Measurements from ENCODE around the gene XRCC4. TPM values are rescaled to one million over a fixed set of nuclear protein-coding genes. Genes with fewer than 3 reads are reported as not detected.

Gene XRCC4
- total RNA-seq, 1 donor from 2014 or later: 8.2 TPM

- DNase-seq (ENCODE audit: low read depth, low spot score): no peak
- Mint-ChIP-seq H3K4me3 (no peak overlapping the region), H3K9me3 (no peaks in the 10 kb centered on the region), H3K36me3 (ENCODE audit: low read depth) (no peaks in the 10 kb centered on the region), H3K4me1 (no peaks in the 10 kb centered on the region), H3K27me3 (ENCODE audit: low read depth) (no peaks in the 10 kb centered on the region), H3K27ac (ENCODE audit: unreplicated experiment) (no peak overlapping the region)
- TF ChIP-seq, protein P1, sequence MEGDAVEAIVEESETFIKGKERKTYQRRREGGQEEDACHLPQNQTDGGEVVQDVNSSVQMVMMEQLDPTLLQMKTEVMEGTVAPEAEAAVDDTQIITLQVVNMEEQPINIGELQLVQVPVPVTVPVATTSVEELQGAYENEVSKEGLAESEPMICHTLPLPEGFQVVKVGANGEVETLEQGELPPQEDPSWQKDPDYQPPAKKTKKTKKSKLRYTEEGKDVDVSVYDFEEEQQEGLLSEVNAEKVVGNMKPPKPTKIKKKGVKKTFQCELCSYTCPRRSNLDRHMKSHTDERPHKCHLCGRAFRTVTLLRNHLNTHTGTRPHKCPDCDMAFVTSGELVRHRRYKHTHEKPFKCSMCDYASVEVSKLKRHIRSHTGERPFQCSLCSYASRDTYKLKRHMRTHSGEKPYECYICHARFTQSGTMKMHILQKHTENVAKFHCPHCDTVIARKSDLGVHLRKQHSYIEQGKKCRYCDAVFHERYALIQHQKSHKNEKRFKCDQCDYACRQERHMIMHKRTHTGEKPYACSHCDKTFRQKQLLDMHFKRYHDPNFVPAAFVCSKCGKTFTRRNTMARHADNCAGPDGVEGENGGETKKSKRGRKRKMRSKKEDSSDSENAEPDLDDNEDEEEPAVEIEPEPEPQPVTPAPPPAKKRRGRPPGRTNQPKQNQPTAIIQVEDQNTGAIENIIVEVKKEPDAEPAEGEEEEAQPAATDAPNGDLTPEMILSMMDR (conservative IDR thresholded peaks at IDR 0.05): no peak
Measured at GRCh38 chr5:83245037-83245436, 167.7 kb downstream of the XRCC4 start.

- TF ChIP-seq, protein P1 (conservative IDR thresholded peaks at IDR 0.05): no peak
- Mint-ChIP-seq H3K27me3 (ENCODE audit: low read depth) (no peaks in the 10 kb centered on the region), H3K27ac (ENCODE audit: unreplicated experiment) (no peak overlapping the region), H3K4me1 (no peaks in the 10 kb centered on the region), H3K4me3 (no peak overlapping the region), H3K36me3 (ENCODE audit: low read depth) (no peaks in the 10 kb centered on the region), H3K9me3 (no peaks in the 10 kb centered on the region)
- no peak for DNase-seq (ENCODE audit: low read depth, low spot score)
Measured at GRCh38 chr5:83246071-83246470, 168.7 kb downstream of the XRCC4 start.

DNA sequence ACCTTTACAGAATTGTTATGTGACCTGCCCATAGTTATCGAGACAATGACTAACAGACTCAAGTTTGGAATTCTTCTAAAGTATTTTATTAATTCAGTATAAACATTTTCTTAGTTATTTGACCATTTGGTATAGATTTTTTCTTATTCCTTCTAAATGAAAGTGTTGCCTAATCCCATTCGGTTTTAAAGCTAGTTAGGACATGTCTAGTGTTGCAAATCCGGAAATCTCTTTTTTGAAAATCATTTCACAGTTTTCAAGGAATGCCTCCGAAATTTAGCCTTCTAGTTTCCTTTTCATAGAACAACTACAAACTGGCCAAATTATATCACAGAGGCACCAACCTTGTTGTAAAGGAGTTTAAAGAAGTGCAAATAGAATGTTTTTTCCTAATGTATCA is 171.8 kb downstream of the XRCC4 start:
- H3K36me3 Mint-ChIP-seq (ENCODE audit: low read depth): no peaks in the 10 kb centered on the region
- TF ChIP-seq, protein P1 (conservative IDR thresholded peaks at IDR 0.05): no peak
- H3K27ac Mint-ChIP-seq (ENCODE audit: unreplicated experiment): no peak overlapping the region

GRCh38 chr5:83251849-83252248 is 174.5 kb downstream of the XRCC4 start:
- H3K36me3 Mint-ChIP-seq (ENCODE audit: low read depth): no peaks in the 10 kb centered on the region
- no peaks in the 10 kb centered on the region for H3K4me1 Mint-ChIP-seq
- TF ChIP-seq, protein P1 (conservative IDR thresholded peaks at IDR 0.05): no peak
- DNase-seq (ENCODE audit: low read depth, low spot score): no peak
- no peak overlapping the region for H3K4me3 Mint-ChIP-seq
- no peak overlapping the region for H3K27ac Mint-ChIP-seq (ENCODE audit: unreplicated experiment)
- H3K27me3 Mint-ChIP-seq (ENCODE audit: low read depth): no peaks in the 10 kb centered on the region
- H3K9me3 Mint-ChIP-seq: no peaks in the 10 kb centered on the region

More for the DNA sequence above, 171.8 kb downstream of the XRCC4 start:
- Mint-ChIP-seq H3K9me3 (no peaks in the 10 kb centered on the region), H3K4me1 (no peaks in the 10 kb centered on the region), H3K27me3 (ENCODE audit: low read depth) (no peaks in the 10 kb centered on the region), H3K4me3 (no peak overlapping the region)
- no peak for DNase-seq (ENCODE audit: low read depth, low spot score)

DNA sequence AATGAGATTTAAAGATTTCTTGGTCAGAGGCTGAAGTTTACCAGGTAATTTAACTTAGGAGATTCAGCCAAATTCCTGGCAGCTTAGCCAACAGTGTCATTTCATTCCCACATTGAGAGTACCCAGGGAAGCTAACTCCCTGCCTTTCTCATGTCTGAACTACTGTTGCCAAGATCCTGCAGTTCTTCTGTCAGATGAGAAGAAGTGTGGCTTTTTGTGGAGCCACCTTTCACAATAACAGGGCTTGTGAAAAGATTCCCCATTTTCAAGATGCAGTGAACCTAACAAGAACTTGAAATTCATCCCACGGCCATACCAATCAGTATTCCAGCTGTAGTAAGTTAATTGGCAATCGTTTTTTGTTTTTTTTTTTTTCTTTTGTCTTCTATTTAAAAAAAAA is 176.4 kb downstream of the XRCC4 start:
- no peaks in the 10 kb centered on the region for H3K36me3 Mint-ChIP-seq (ENCODE audit: low read depth)
- no peaks in the 10 kb centered on the region for H3K27me3 Mint-ChIP-seq (ENCODE audit: low read depth)
- TF ChIP-seq, protein P1 (conservative IDR thresholded peaks at IDR 0.05): no peak
- H3K9me3 Mint-ChIP-seq: no peaks in the 10 kb centered on the region
- no peak overlapping the region for H3K4me3 Mint-ChIP-seq
- DNase-seq (ENCODE audit: low read depth, low spot score): no peak
- no peaks in the 10 kb centered on the region for H3K4me1 Mint-ChIP-seq
- H3K27ac Mint-ChIP-seq (ENCODE audit: unreplicated experiment): no peak overlapping the region

- no peaks in the 10 kb centered on the region for H3K36me3 Mint-ChIP-seq (ENCODE audit: low read depth)
- H3K4me3 Mint-ChIP-seq: no peak overlapping the region
- DNase-seq (ENCODE audit: low read depth, low spot score): no peak
- no peaks in the 10 kb centered on the region for H3K4me1 Mint-ChIP-seq
- no peaks in the 10 kb centered on the region for H3K9me3 Mint-ChIP-seq
- TF ChIP-seq, protein P1 (conservative IDR thresholded peaks at IDR 0.05): no peak
- H3K27ac Mint-ChIP-seq (ENCODE audit: unreplicated experiment): no peak overlapping the region
- H3K27me3 Mint-ChIP-seq (ENCODE audit: low read depth): no peaks in the 10 kb centered on the region
Measured at GRCh38 chr5:83255268-83255667, 177.9 kb downstream of the XRCC4 start.

Data from neural crest cell (in vitro differentiated cells).